HCT116 (cell line): Measurements from ENCODE around the gene RNU7-1. TPM values are rescaled to one million over a fixed set of nuclear protein-coding genes. Genes with fewer than 3 reads are reported as not detected.

Experiments
- ATAC-seq: fragments of 200-7000 bp; cut with Tn5 transposase; 2 replicates; pipeline ENCODE4 v1.9.1; 2020; ENCODE audit warnings: mild to moderate bottlenecking, moderate library complexity
- BruUV-seq: library from RNA; stranded (reverse); fragments of 400-500 nt; replicated peaks from 2 replicates; lab custom pipeline; 2021; lab: Mats Ljungman, UMichigan
- CTCF ChIA-PET: fragments of 300-600 bp; sonication (Branson Sonifier 250); formaldehyde crosslinking; loops from one replicate; lab custom pipeline; 2021; ENCODE audit warnings: antibody characterized with exemption; lab: Charles Lee
- POLR2A ChIA-PET: fragments of 300-600, 350-600 bp; sonication (Branson Sonifier 250); formaldehyde crosslinking; loops from one replicate; lab custom pipeline; 2021; ENCODE audit warnings: antibody characterized with exemption; lab: Charles Lee
- RAD21 ChIA-PET, 2 experiments: fragments of 300-600 bp; sonication (Branson Sonifier 250); formaldehyde crosslinking; loops; one replicate each; lab custom pipeline; 2023; ENCODE audit warnings: low total read pairs in 2 of 2; ENCODE audit not compliant: uncharacterized antibody in 2 of 2, unreplicated experiment in 2 of 2, low non-redundant PET in 1 of 2; lab: Charles Lee
- DNase-seq: peaks from one replicate; pipeline ENCODE4 v3.0.0-alpha.2; 2010; ENCODE audit warnings: low read depth, low spot score
- H2AFZ ChIP-seq: fragments of 200-600 bp; shearing (Covaris generic), sonication (generic); 2 replicates; pipeline ENCODE4 v1.6.1; 2017; ENCODE audit warnings: low read depth, mixed run types, mixed read lengths, antibody characterized with exemption, low read length; ENCODE audit not compliant: poor library complexity, severe bottlenecking
- H3K27ac ChIP-seq: 2 replicates; pipeline ENCODE4 v1.5.1; 2012; ENCODE audit warnings: low read depth, low read length
- H3K27me3 ChIP-seq: fragments of 200-600 bp; sonication (generic); 2 replicates; pipeline ENCODE4 v1.6.1; 2016; ENCODE audit warnings: mixed run types, low read length, mixed read lengths; ENCODE audit not compliant: insufficient read depth
- H3K36me3 ChIP-seq, 2 experiments: fragments of 200-500 bp in 1 of 2; fragments of 200-600 bp in 1 of 2; sonication (Bioruptor generic) in 1 of 2; sonication (generic) in 1 of 2; 2 replicates each; pipeline versions ENCODE4 v1.5.1 to v1.6.1; 2014 to 2016; ENCODE audit warnings: low read length in 2 of 2, inconsistent platforms in 1 of 2, mixed read lengths in 1 of 2, mixed run types in 1 of 2; ENCODE audit not compliant: insufficient read depth in 2 of 2, control insufficient read depth in 1 of 2
- H3K4me1 ChIP-seq, 2 experiments: fragments of 200-600 bp in 1 of 2; sonication (generic) in 1 of 2; 2 replicates each; pipeline versions ENCODE4 v1.5.1 to v1.6.1; 2012 to 2017; ENCODE audit warnings: low read length in 2 of 2, inconsistent platforms in 1 of 2, mild to moderate bottlenecking in 1 of 2, mixed read lengths in 1 of 2, mixed run types in 1 of 2, moderate library complexity in 1 of 2; ENCODE audit not compliant: insufficient read depth in 2 of 2, control insufficient read depth in 1 of 2
- H3K4me2 ChIP-seq: fragments of 200-600 bp; sonication (generic); 2 replicates; pipeline ENCODE4 v1.6.1; 2017; ENCODE audit warnings: mixed run types, low read length, mixed read lengths
- H3K4me3 ChIP-seq, 2 experiments: fragments of 200-600 bp in 1 of 2; sonication (generic) in 1 of 2; replicated peaks in 1 of 2; 2 replicates each; pipeline ENCODE4 v1.5.1; 2011 to 2016; ENCODE audit warnings: low read length in 2 of 2, control low read depth in 1 of 2, low read depth in 1 of 2, mild to moderate bottlenecking in 1 of 2, mixed read lengths in 1 of 2, mixed run types in 1 of 2
- H3K79me2 ChIP-seq: fragments of 200-600 bp; sonication (generic); 2 replicates; pipeline ENCODE4 v1.6.1; 2017; ENCODE audit warnings: mild to moderate bottlenecking, mixed run types, low read length, moderate library complexity, mixed read lengths; ENCODE audit not compliant: insufficient read depth
- H3K9ac ChIP-seq: fragments of 200-600 bp; sonication (generic); 2 replicates; pipeline ENCODE4 v1.6.1; 2016; ENCODE audit warnings: low read length, mixed read lengths
- H3K9me2 ChIP-seq: fragments of 200-600 bp; sonication (generic), shearing (Covaris generic); 2 replicates; pipeline ENCODE4 v1.6.1; 2017; ENCODE audit warnings: mixed run types, mild to moderate bottlenecking, moderate library complexity; ENCODE audit not compliant: insufficient read depth
- H3K9me3 ChIP-seq, 2 experiments: fragments of 200-500 bp in 1 of 2; fragments of 200-600 bp in 1 of 2; sonication (Bioruptor generic) in 1 of 2; sonication (generic) in 1 of 2; 2 replicates each; pipeline ENCODE4 v1.6.1; 2014 to 2017; ENCODE audit warnings: low read length in 2 of 2, mixed read lengths in 2 of 2, inconsistent platforms in 1 of 2, low read depth in 1 of 2, mild to moderate bottlenecking in 1 of 2, mixed run types in 1 of 2, moderate library complexity in 1 of 2; ENCODE audit not compliant: control insufficient read depth in 1 of 2, insufficient read depth in 1 of 2
- H4K20me1 ChIP-seq: fragments of 200-600 bp; sonication (generic), shearing (Covaris generic); 2 replicates; pipeline ENCODE4 v1.6.1; 2017; ENCODE audit warnings: mixed run types, mild to moderate bottlenecking, moderate library complexity; ENCODE audit not compliant: insufficient read depth
- ELF1 ChIP-seq: IDR thresholded peaks from 2 replicates; pipeline ENCODE4 v1.6.1; 2012; ENCODE audit warnings: low read depth, borderline replicate concordance
- EZH2 ChIP-seq: fragments of 200-600 bp; sonication (generic); IDR thresholded peaks from 2 replicates; pipeline ENCODE4 v1.6.1; 2017; ENCODE audit warnings: antibody characterized with exemption, mixed run types
- EZH2phosphoT487 ChIP-seq: fragments of 200-600 bp; IDR thresholded peaks from 2 replicates; pipeline ENCODE4 v1.6.1; 2018; ENCODE audit warnings: antibody characterized with exemption, borderline replicate concordance
- JUND ChIP-seq: IDR thresholded peaks from 2 replicates; pipeline ENCODE4 v1.6.1; 2012
- POLR2A ChIP-seq: IDR thresholded peaks from 2 replicates; pipeline ENCODE4 v1.7.0; 2011; ENCODE audit warnings: borderline replicate concordance; ENCODE audit not compliant: insufficient read depth, insufficient read length; ENCODE audit errors: extremely low read depth
- SRF ChIP-seq: IDR thresholded peaks from 2 replicates; pipeline ENCODE4 v1.6.1; 2012; ENCODE audit warnings: low read depth
- TCF7L2 ChIP-seq: IDR thresholded peaks from 2 replicates; pipeline ENCODE4 v1.7.0; 2011; ENCODE audit warnings: borderline replicate concordance, inconsistent platforms; ENCODE audit not compliant: insufficient read depth, insufficient read length; ENCODE audit errors: extremely low read depth
- intact Hi-C: fragments of 100-400 bp; cut with micrococcal nuclease; formaldehyde crosslinking; loops from 2 replicates; pipeline ENCODE4 v1.10.0; 2022
- total RNA-seq: library from RNA; stranded (reverse); gene quantifications from one replicate; pipeline ENCODE4 v1.2.1, GENCODE V29; 2021; ENCODE audit not compliant: unreplicated experiment
- TF ChIP-seq, protein P1 (sequence below): IDR thresholded peaks from 2 replicates; pipeline ENCODE4 v1.6.1; 2011; ENCODE audit warnings: mild to moderate bottlenecking, low read length, moderate library complexity; ENCODE audit not compliant: insufficient replicate concordance; ENCODE audit errors: extremely low read depth
- TF ChIP-seq, protein P2 (sequence below): IDR thresholded peaks from 2 replicates; pipeline ENCODE4 v1.6.1; 2012; ENCODE audit warnings: low read depth

RNU7-1 gene
- total RNA-seq, 1 experiment from 2014 or later: not detected

DNA sequence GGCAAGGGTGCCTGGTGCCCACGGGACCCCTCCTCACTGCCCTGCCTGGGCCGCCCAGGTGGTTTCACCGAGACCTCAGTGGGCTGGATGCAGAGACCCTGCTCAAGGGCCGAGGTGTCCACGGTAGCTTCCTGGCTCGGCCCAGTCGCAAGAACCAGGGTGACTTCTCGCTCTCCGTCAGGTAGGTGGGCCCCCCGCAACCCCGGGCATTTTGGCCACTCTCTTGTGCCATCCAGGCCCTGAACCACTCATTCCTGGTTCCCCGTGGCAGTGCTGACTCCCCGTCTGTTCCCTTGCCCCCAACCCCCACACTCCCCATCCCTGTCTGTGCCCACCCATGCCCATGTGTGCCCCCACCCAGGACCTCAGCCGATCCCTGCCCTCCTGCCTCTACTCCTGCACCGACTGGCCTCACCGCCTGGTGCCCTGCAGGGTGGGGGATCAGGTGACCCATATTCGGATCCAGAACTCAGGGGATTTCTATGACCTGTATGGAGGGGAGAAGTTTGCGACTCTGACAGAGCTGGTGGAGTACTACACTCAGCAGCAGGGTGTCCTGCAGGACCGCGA lies 8.0 kb downstream of the RNU7-1 start:
- intact Hi-C loops: no loop called here
- Histone ChIP-seq H2AFZ (no peak overlapping the region), H3K36me3 (no peaks in the 10 kb centered on the region), H3K9ac (no peak overlapping the region), H4K20me1 (no peaks in the 10 kb centered on the region), H3K27me3 (no peaks in the 10 kb centered on the region), H3K4me3 (no peak overlapping the region), H3K9me3 (no peaks in the 10 kb centered on the region), H3K27ac (no peak overlapping the region), H3K79me2 (peaks cover 6% of the 10 kb centered on the region; the same call in 1 of the 2 replicates), H3K4me2 (no peak overlapping the region), H3K4me1 (peaks cover 11 to 29% of the 10 kb centered on the region in 2 experiments), H3K9me2 (no peaks in the 10 kb centered on the region)
- RAD21 ChIA-PET: no interaction called here
- BruUV-seq: no TSS peak
- ATAC-seq: no peak
- TF ChIP-seq, protein P1, sequence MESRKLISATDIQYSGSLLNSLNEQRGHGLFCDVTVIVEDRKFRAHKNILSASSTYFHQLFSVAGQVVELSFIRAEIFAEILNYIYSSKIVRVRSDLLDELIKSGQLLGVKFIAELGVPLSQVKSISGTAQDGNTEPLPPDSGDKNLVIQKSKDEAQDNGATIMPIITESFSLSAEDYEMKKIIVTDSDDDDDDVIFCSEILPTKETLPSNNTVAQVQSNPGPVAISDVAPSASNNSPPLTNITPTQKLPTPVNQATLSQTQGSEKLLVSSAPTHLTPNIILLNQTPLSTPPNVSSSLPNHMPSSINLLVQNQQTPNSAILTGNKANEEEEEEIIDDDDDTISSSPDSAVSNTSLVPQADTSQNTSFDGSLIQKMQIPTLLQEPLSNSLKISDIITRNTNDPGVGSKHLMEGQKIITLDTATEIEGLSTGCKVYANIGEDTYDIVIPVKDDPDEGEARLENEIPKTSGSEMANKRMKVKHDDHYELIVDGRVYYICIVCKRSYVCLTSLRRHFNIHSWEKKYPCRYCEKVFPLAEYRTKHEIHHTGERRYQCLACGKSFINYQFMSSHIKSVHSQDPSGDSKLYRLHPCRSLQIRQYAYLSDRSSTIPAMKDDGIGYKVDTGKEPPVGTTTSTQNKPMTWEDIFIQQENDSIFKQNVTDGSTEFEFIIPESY: no peak
- no peak for TF ChIP-seq SRF
- TF ChIP-seq EZH2phosphoT487: no peak
- no peak for TF ChIP-seq POLR2A
- TF ChIP-seq, protein P2, sequence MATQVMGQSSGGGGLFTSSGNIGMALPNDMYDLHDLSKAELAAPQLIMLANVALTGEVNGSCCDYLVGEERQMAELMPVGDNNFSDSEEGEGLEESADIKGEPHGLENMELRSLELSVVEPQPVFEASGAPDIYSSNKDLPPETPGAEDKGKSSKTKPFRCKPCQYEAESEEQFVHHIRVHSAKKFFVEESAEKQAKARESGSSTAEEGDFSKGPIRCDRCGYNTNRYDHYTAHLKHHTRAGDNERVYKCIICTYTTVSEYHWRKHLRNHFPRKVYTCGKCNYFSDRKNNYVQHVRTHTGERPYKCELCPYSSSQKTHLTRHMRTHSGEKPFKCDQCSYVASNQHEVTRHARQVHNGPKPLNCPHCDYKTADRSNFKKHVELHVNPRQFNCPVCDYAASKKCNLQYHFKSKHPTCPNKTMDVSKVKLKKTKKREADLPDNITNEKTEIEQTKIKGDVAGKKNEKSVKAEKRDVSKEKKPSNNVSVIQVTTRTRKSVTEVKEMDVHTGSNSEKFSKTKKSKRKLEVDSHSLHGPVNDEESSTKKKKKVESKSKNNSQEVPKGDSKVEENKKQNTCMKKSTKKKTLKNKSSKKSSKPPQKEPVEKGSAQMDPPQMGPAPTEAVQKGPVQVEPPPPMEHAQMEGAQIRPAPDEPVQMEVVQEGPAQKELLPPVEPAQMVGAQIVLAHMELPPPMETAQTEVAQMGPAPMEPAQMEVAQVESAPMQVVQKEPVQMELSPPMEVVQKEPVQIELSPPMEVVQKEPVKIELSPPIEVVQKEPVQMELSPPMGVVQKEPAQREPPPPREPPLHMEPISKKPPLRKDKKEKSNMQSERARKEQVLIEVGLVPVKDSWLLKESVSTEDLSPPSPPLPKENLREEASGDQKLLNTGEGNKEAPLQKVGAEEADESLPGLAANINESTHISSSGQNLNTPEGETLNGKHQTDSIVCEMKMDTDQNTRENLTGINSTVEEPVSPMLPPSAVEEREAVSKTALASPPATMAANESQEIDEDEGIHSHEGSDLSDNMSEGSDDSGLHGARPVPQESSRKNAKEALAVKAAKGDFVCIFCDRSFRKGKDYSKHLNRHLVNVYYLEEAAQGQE: no peak
- TF ChIP-seq TCF7L2: no peak
- no peak for TF ChIP-seq ELF1
- no peak for TF ChIP-seq EZH2
- no peak for TF ChIP-seq JUND
- no peak for DNase-seq
- CTCF ChIA-PET: interaction anchor here (0.8 kb wide), 1 partner anchor 13 kb away, joined by 3 read pairs; no protein-coding TSS in a partner anchor
- POLR2A ChIA-PET: no interaction called here
